Thyroid gland (tissue), 4 donors: Measurements from ENCODE around the gene EME1. TPM values are rescaled to one million over a fixed set of nuclear protein-coding genes. Genes with fewer than 3 reads are reported as not detected.

Source experiments
- DNase-seq, 2 donors: peaks; one replicate each; pipeline ENCODE4 v3.0.0-alpha.2; 2019
- H3K27ac ChIP-seq, 3 donors: fragments of 200-600 bp; sonication (generic); 1 replicate in 2 of 3; 2 replicates in 1 of 3; pipeline ENCODE4 v1.5.1; 2016 to 2019; ENCODE audit warnings: mild to moderate bottlenecking in 1 of 3, moderate library complexity in 1 of 3
- H3K27me3 ChIP-seq: fragments of 200-600 bp; sonication (generic); one replicate; pipeline ENCODE4 v1.5.1; 2019
- H3K36me3 ChIP-seq, 2 donors: fragments of 200-600 bp; sonication (generic); one replicate each; pipeline ENCODE4 v1.5.1; 2016 to 2019
- H3K4me1 ChIP-seq, 2 donors: fragments of 200-600 bp; sonication (generic); one replicate each; pipeline ENCODE4 v1.5.1; 2017 to 2019
- H3K4me3 ChIP-seq, 3 donors: fragments of 200-600 bp; sonication (generic); replicated peaks in 1 of 3; 1 replicate in 2 of 3; 2 replicates in 1 of 3; pipeline ENCODE4 v1.5.1; 2016; ENCODE audit warnings: mild to moderate bottlenecking in 1 of 3
- H3K9me3 ChIP-seq: fragments of 200-600 bp; sonication (generic); one replicate; pipeline ENCODE4 v1.5.1; 2017
- POLR2A ChIP-seq, 2 donors: fragments of 450-650 bp; IDR thresholded peaks; one replicate each; pipeline ENCODE4 v1.6.1; 2017; ENCODE audit warnings: antibody characterized with exemption in 2 of 2, mild to moderate bottlenecking in 2 of 2, moderate library complexity in 1 of 2
- WGBS, 2 donors: methylation state at CpG; one replicate each; pipeline ENCODE4 v1.1.5; 2017; 5-methylcytosine and 5-hydroxymethylcytosine counted together
- intact Hi-C: fragments of 100-400 bp; cut with DNase I; formaldehyde crosslinking; loops from one replicate; pipeline ENCODE4 v1.15.1; 2023
- total RNA-seq, 4 donors: library from RNA; depleted of rRNA; stranded (reverse); fragments of >200 nt; gene quantifications; one replicate each; pipeline ENCODE4 v1.2.3, GENCODE V29; 2016
- TF ChIP-seq, protein P1 (sequence below), 6 experiments: fragments of 200-600 bp in 3 of 6; fragments of 450-650 bp in 3 of 6; sonication (generic) in 3 of 6; IDR thresholded peaks; one replicate each; pipeline ENCODE4 v1.5.1; 2016 to 2019; ENCODE audit warnings: antibody characterized with exemption in 6 of 6, mild to moderate bottlenecking in 2 of 6, inconsistent platforms in 1 of 6, moderate library complexity in 1 of 6

The EME1 gene
- total RNA-seq, 4 donors from 2014 or later: 0.27 to 0.93 TPM; not detected in 2

DNA sequence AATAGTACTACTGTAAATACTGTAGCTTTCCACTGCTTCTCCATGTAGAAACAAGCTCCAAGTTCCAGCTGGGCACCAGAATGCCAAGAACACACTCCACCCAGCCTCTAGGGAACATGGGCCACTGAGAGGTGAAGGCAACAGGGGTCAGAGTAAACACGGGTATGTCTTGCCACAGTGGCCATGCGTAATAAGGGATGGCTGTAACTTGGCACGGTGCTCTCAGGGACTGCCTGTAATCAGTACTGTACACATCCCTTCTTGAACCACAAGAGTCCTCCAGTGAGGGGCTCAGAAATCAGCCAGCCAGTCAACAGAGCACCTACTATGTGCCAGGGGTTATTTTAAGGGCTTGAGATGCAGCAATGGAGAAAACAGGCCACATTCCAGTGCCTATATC, 13.5 kb downstream of the EME1 start:
- no peak overlapping the region for H3K27ac ChIP-seq
- no peaks in the 10 kb centered on the region for H3K9me3 ChIP-seq
- H3K27me3 ChIP-seq: no peaks in the 10 kb centered on the region
- H3K36me3 ChIP-seq: peaks cover 79 to 97% of the 10 kb centered on the region in 2 donors
- no peaks in the 10 kb centered on the region for H3K4me1 ChIP-seq
- H3K4me3 ChIP-seq: no peak overlapping the region
- DNase-seq: no peak
- intact Hi-C loops: no loop called here
- WGBS, 2 donors: 71 to 84% methylated on average over 3 of the region's 3 CpGs
- TF ChIP-seq POLR2A (IDR thresholded peaks at IDR 0.05): no peak
- TF ChIP-seq, protein P1, sequence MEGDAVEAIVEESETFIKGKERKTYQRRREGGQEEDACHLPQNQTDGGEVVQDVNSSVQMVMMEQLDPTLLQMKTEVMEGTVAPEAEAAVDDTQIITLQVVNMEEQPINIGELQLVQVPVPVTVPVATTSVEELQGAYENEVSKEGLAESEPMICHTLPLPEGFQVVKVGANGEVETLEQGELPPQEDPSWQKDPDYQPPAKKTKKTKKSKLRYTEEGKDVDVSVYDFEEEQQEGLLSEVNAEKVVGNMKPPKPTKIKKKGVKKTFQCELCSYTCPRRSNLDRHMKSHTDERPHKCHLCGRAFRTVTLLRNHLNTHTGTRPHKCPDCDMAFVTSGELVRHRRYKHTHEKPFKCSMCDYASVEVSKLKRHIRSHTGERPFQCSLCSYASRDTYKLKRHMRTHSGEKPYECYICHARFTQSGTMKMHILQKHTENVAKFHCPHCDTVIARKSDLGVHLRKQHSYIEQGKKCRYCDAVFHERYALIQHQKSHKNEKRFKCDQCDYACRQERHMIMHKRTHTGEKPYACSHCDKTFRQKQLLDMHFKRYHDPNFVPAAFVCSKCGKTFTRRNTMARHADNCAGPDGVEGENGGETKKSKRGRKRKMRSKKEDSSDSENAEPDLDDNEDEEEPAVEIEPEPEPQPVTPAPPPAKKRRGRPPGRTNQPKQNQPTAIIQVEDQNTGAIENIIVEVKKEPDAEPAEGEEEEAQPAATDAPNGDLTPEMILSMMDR (IDR thresholded peaks at IDR 0.05): no peak

DNA sequence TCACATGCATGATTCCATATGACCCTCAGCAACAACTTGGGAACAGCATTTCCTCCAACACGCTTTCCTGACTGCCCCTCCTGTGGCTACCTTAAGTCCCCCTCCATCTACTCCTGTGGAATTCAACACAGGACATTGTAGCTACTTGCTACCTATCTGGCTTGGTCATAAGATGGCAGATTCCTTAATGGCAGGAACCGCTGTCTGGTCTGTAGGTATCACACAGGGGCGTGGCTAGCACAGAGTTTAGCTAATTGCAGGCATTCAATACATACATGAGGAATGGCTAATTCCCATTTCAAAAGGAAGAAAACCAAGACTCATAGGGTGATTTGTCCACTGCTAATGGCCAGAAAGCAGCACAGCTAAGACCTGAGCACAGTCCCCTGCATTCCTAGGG, 15.7 kb downstream of the EME1 start:
- Histone ChIP-seq H3K9me3 (no peaks in the 10 kb centered on the region), H3K4me1 (no peaks in the 10 kb centered on the region), H3K4me3 (no peak overlapping the region), H3K27ac (no peak overlapping the region), H3K27me3 (no peaks in the 10 kb centered on the region), H3K36me3 (peaks cover 80 to 97% of the 10 kb centered on the region in 2 donors)
- intact Hi-C loops: no loop called here
- TF ChIP-seq POLR2A (IDR thresholded peaks at IDR 0.05): no peak
- TF ChIP-seq, protein P1 (IDR thresholded peaks at IDR 0.05): no peak
- DNase-seq: no peak
- WGBS, 2 donors: 96 to 100% methylated on average over 3 of the region's 3 CpGs

DNA sequence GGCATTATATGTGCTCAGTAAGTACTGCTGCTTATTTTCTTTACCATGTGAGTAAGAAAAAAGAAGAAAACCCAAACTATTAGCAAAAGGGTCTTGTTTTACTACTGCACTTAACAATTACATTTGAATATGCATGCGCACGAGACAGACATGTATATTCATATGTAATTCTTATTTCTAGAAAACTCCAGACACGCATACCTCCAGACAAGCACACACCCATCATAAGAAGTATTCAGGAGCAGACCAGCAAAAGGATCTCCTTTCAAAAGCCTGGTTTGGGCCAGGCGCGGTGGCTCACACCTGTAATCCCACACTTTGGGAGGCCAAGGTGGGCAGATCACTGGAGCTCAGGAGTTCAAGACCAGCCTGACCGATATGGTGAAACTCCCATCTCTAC, 16.5 kb downstream of the EME1 start:
- intact Hi-C loops: no loop called here
- no peak overlapping the region for H3K27ac ChIP-seq
- H3K27me3 ChIP-seq: no peaks in the 10 kb centered on the region
- H3K4me3 ChIP-seq: no peak overlapping the region
- no peak for TF ChIP-seq POLR2A (IDR thresholded peaks at IDR 0.05)
- H3K36me3 ChIP-seq: peaks cover 79 to 97% of the 10 kb centered on the region in 2 donors
- DNase-seq: no peak
- 98 to 99% methylated on average over 6 of the region's 6 CpGs for WGBS, 2 donors
- no peaks in the 10 kb centered on the region for H3K9me3 ChIP-seq
- H3K4me1 ChIP-seq: no peaks in the 10 kb centered on the region

DNA sequence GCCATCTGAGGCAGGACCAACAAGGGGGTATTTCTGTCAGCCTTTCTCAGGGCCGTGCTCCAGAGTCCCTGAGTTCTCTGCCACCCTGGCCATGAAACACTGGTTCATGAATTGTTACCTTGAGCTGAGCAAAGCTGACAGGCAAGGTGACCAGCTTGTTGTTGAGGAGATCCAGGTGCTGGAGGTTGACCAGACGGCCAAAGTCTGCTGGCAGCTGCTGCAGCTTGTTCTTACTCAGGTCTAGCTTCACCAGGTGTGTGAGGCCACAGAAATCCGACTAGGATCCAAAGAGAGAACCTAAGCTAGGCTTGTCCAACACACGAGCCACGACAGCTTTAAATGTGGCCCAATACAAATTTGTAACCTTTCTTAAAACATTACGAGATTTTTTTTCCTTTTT, 19.6 kb downstream of the EME1 start:
- 89 to 92% methylated on average over 6 of the region's 6 CpGs for WGBS, 2 donors
- Histone ChIP-seq H3K27ac (no peak overlapping the region), H3K36me3 (peaks cover 52 to 71% of the 10 kb centered on the region in 2 donors), H3K27me3 (no peaks in the 10 kb centered on the region), H3K9me3 (no peaks in the 10 kb centered on the region), H3K4me1 (peaks cover 13 to 16% of the 10 kb centered on the region in 2 donors), H3K4me3 (no peak overlapping the region)
- DNase-seq: no peak
- TF ChIP-seq, protein P1 (IDR thresholded peaks at IDR 0.05): no peak
- TF ChIP-seq POLR2A (IDR thresholded peaks at IDR 0.05): no peak
- intact Hi-C loops: no loop called here

GRCh38 chr17:50393700-50394099, 20.7 kb downstream of the EME1 start:
- no peak for DNase-seq
- H3K9me3 ChIP-seq: no peaks in the 10 kb centered on the region
- H3K36me3 ChIP-seq: peaks cover 45 to 60% of the 10 kb centered on the region in 2 donors
- peaks cover 16 to 21% of the 10 kb centered on the region in 2 donors for H3K4me1 ChIP-seq
- H3K4me3 ChIP-seq: no peak overlapping the region
- WGBS, 2 donors: 92 to 93% methylated on average over 5 of the region's 5 CpGs
- no peak overlapping the region for H3K27ac ChIP-seq
- intact Hi-C loops: no loop called here
- no peak for TF ChIP-seq POLR2A (IDR thresholded peaks at IDR 0.05)
- TF ChIP-seq, protein P1 (IDR thresholded peaks at IDR 0.05): no peak
- H3K27me3 ChIP-seq: no peaks in the 10 kb centered on the region

- Histone ChIP-seq H3K4me1 (peaks cover 16 to 21% of the 10 kb centered on the region in 2 donors), H3K27me3 (no peaks in the 10 kb centered on the region), H3K9me3 (no peaks in the 10 kb centered on the region), H3K36me3 (peaks cover 45 to 50% of the 10 kb centered on the region in 2 donors), H3K4me3 (no peak overlapping the region), H3K27ac (no peak overlapping the region)
- 41 to 61% methylated on average over 3 of the region's 3 CpGs for WGBS, 2 donors
- TF ChIP-seq POLR2A (IDR thresholded peaks at IDR 0.05): no peak
- TF ChIP-seq, protein P1 (IDR thresholded peaks at IDR 0.05): no peak
- no peak for DNase-seq
- intact Hi-C loops: no loop called here
Observed at GRCh38 chr17:50394711-50395110, 21.7 kb downstream of the EME1 start.
